ENCODE measurements around the gene CIDEA.

- no peak for TF ChIP-seq POLR2AphosphoS5 (IDR thresholded peaks at IDR 0.05)
- TF ChIP-seq CTCF (IDR thresholded peaks at IDR 0.05) = no peak
- no peak for TF ChIP-seq POLR2A (IDR thresholded peaks at IDR 0.05)
- TF ChIP-seq EP300 (IDR thresholded peaks at IDR 0.05) = no peak
Measured at GRCh38 chr18:12295389-12296086, 41.4 kb downstream of the CIDEA start.

Data from gastroesophageal sphincter (tissue), 3 donors.